GM12891 (cell line): ENCODE results near the gene PRRG3.
A peak's percentile ranks its signal among the peaks of the same experiment; 100 is the strongest.

ENCODE experiments used
- DNase-seq: peaks from one replicate; pipeline ENCODE4 v3.0.0; 2011; ENCODE audit warnings: low spot score; ENCODE audit not compliant: insufficient read length
- FAIRE-seq: peaks from 2 replicates; lab custom pipeline; 2011; peaks lifted over from hg19 to GRCh38; lab: Jason Lieb, UNC
- PAX5 ChIP-seq: IDR thresholded peaks from 2 replicates; pipeline ENCODE4 v1.6.1; 2011; ENCODE audit warnings: low read length, moderate library complexity, mild to moderate bottlenecking; ENCODE audit not compliant: insufficient read depth, severe bottlenecking
- POLR2A ChIP-seq: IDR thresholded peaks from 2 replicates; pipeline ENCODE4 v1.6.1; 2011; ENCODE audit warnings: low read depth, low read length, control low read depth
- POLR2AphosphoS5 ChIP-seq: IDR thresholded peaks from 2 replicates; pipeline ENCODE4 v1.6.1; 2011; ENCODE audit warnings: low read depth, low read length, control low read depth
- POU2F2 ChIP-seq: IDR thresholded peaks from 2 replicates; pipeline ENCODE4 v1.6.1; 2011; ENCODE audit warnings: low read depth, mild to moderate bottlenecking, control low read depth, low read length, moderate library complexity
- SPI1 ChIP-seq: IDR thresholded peaks from 2 replicates; pipeline ENCODE4 v1.6.1; 2011; ENCODE audit warnings: low read depth, low read length, control low read depth
- TAF1 ChIP-seq: IDR thresholded peaks from 2 replicates; pipeline ENCODE4 v1.6.1; 2011; ENCODE audit warnings: low read depth, low read length, control low read depth

PRRG3 gene

DNA sequence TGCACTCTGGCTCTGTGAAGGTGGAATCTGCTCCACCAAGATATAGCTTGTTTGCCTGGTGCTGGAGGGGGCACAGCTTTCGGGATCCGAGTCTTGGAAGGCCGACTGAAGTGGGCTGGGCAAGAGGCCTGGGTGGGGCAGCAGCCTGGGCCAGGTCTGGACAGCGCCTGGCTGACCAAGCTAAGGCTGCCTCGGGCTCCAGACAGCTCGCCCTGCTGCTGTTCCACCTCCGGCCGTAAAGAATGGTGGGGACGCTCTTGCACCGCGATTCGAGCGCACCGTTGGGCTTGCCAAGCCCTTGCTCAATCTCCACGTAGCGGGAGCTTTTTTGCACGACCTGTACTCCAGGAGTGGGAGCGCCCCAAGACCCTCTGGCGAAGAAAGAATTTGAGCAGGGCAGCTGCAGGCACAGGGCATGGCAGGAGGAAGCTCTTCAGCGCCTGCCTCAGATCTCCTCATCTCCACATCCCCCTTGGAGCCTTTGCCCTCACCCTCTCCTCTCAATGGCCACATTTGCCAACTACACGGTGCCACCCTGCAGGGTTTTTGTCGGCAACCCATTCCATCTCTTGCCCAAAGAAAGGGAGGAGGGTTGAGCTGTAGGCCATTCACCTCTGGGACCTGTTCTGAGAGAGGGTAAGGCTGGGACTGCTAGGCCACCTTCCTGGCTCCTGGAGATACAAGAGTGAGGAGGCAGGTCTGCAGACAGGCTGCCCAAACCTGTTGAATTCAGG is 58.2 kb downstream of the PRRG3 start:
- DNase-seq (peak; percentile 31), FAIRE-seq (peak; percentile 50)
- TF ChIP-seq POU2F2 (no peak), PAX5 (no peak), SPI1 (no peak), POLR2AphosphoS5 (no peak), TAF1 (no peak), POLR2A (no peak)

DNA sequence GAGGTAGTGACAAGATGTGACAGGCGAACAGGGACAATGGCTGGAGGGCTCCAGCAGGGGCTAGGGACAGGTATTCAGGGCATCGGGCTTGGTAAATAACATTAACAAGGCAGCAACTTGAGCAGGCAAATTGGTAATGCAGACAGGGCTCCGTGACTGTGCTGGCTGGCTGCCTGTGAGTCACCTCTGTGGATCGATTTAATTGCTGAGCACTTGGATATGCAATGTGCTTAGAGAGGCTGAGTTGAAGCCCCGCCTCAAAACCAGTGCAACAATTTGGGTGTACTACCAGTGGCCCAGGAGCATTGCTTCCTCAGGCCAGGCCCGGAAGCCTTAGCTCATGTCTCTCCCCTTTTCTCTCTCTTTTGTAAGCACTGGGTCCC is 58.8 kb downstream of the PRRG3 start:
- TF ChIP-seq POLR2A (no peak), POLR2AphosphoS5 (no peak), POU2F2 (no peak), TAF1 (no peak), SPI1 (no peak), PAX5 (no peak)
- DNase-seq, result no peak
- FAIRE-seq, result no peak

DNA sequence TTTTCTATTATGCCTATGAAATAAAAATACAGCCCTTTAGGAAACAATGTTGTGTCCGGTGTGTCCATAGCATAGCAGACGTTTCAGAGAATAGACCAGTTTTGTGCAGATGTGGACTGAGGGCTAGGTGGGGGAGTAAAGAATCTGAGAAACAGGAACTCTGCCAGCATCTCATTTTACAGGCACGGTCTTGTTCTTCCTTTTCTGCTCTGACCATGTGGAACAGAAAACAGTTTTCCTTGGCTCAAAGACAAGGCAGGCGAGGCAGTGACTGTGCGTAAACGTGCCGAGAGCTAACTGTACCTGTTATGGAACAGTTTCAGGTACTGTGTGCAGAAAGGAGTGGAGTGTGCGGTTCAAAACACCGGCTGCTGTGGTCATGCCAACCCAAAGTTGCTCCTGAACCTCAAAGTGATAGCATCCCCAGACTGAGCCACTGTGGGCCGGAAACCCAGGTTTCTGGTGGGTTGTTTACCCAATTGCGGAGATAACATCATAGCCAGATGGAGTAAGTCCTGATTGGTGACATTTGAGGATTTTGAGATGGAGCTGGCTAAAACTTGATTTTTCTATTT is 59.5 kb downstream of the PRRG3 start:
- DNase-seq (no peak), FAIRE-seq (no peak)
- TF ChIP-seq TAF1, result no peak
- no peak for TF ChIP-seq PAX5
- no peak for TF ChIP-seq POLR2AphosphoS5
- TF ChIP-seq POU2F2, result no peak
- TF ChIP-seq SPI1, result no peak
